ENCODE measurements around the gene TMEM156.

Gene TMEM156

DNA sequence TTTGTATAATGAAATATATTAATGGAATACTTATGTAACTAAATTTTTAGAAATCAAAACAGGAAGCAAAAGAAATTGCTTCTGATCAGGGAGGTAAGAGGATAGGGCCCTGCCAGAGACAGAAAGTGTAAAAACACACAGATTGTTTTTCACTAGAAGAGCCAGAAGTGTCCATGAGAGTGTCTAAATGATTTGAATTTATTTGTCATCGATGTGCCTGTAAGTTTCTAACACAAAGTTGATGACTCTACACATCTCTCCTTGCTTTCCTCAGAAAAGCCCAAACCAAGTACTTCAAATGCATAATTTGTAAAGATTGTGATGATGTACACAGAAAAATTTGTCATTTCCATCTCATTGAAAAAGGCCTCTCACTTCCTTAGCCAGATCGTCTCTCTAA lies 80.6 kb downstream of the TMEM156 start:
- Histone ChIP-seq H3K79me2 (ENCODE audit: low read length) (no peaks in the 10 kb centered on the region), H3K36me3 (replicated peaks; ENCODE audit: low read depth, low read length) (no peaks in the 10 kb centered on the region), H3K9me3 (ENCODE audit: insufficient read depth, low read length) (no peaks in the 10 kb centered on the region), H4K20me1 (ENCODE audit: insufficient read depth, low read length) (no peaks in the 10 kb centered on the region), H2AFZ (ENCODE audit: low read depth, low read length) (peak overlapping the region; percentile 41; the same call in 1 of the 2 replicates), H3K27me3 (ENCODE audit: low read depth, low read length) (no peaks in the 10 kb centered on the region), H3K4me3 (ENCODE audit: low read length) (no peak overlapping the region), H3K9ac (ENCODE audit: low read length) (no peak overlapping the region), H3K4me1 (ENCODE audit: low read length) (peaks cover 9% of the 10 kb centered on the region), H3K27ac (ENCODE audit: low read length) (no peak overlapping the region), H3K4me2 (ENCODE audit: low read length) (0 out of 2 replicates have a peak overlapping the region, but pooled peaks have one; percentile 2)
- TF ChIP-seq, protein P1, sequence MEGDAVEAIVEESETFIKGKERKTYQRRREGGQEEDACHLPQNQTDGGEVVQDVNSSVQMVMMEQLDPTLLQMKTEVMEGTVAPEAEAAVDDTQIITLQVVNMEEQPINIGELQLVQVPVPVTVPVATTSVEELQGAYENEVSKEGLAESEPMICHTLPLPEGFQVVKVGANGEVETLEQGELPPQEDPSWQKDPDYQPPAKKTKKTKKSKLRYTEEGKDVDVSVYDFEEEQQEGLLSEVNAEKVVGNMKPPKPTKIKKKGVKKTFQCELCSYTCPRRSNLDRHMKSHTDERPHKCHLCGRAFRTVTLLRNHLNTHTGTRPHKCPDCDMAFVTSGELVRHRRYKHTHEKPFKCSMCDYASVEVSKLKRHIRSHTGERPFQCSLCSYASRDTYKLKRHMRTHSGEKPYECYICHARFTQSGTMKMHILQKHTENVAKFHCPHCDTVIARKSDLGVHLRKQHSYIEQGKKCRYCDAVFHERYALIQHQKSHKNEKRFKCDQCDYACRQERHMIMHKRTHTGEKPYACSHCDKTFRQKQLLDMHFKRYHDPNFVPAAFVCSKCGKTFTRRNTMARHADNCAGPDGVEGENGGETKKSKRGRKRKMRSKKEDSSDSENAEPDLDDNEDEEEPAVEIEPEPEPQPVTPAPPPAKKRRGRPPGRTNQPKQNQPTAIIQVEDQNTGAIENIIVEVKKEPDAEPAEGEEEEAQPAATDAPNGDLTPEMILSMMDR (IDR thresholded peaks at IDR 0.05; ENCODE audit: low read depth, low read length): no peak
- TF ChIP-seq EZH2phosphoT487 (IDR thresholded peaks at IDR 0.05; ENCODE audit: low read depth): no peak

DNA sequence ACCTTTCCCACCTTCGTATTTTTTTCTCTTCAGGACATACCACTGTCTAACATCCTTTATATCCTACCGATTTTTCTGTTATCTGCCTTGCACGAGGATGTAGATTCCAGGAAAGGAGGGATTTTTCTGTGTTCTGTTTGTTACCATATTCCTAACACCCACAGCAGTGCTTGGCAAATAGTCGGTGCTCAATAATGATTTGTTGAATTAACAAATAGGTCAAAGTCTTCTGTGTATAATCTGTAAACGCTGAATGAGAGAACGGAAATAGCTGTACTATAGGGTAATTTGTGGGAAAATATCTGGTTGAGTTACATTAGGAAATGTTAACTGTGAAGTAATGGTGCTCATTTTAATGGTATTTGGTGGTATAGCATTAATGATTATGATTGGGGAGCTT lies 81.5 kb downstream of the TMEM156 start:
- no peak for TF ChIP-seq EZH2phosphoT487 (IDR thresholded peaks at IDR 0.05; ENCODE audit: low read depth)
- TF ChIP-seq, protein P1 (IDR thresholded peaks at IDR 0.05; ENCODE audit: low read depth, low read length): no peak
- Histone ChIP-seq H3K27ac (ENCODE audit: low read length) (no peak overlapping the region), H3K9me3 (ENCODE audit: insufficient read depth, low read length) (no peaks in the 10 kb centered on the region), H3K4me2 (ENCODE audit: low read length) (no peak overlapping the region), H3K4me3 (ENCODE audit: low read length) (no peak overlapping the region), H4K20me1 (ENCODE audit: insufficient read depth, low read length) (no peaks in the 10 kb centered on the region), H3K9ac (ENCODE audit: low read length) (no peak overlapping the region), H3K36me3 (replicated peaks; ENCODE audit: low read depth, low read length) (no peaks in the 10 kb centered on the region), H3K79me2 (ENCODE audit: low read length) (no peaks in the 10 kb centered on the region), H3K27me3 (ENCODE audit: low read depth, low read length) (no peaks in the 10 kb centered on the region), H3K4me1 (ENCODE audit: low read length) (peaks cover 9% of the 10 kb centered on the region), H2AFZ (ENCODE audit: low read depth, low read length) (no peak overlapping the region)

DNA sequence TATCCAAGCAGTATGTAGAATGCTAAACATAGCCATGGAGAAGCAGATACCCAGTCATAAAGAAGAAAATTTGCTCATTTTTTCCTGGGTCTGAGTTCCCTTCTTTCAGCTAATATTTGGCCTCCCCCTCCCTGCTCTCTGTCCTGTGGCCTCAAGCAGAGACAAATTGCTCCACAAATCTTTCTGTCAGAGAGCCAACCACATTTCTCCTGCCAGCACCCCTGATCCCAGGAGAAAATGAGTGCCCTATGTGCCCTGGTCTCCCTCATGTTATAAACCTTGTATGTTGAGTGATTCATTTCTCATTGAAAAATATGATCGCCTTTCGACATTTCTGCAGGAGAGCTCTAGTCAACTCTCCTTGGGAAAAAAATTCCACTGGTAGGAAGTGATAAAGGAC lies 82.0 kb downstream of the TMEM156 start:
- Histone ChIP-seq H3K9me3 (ENCODE audit: insufficient read depth, low read length) (no peaks in the 10 kb centered on the region), H3K4me2 (ENCODE audit: low read length) (no peak overlapping the region), H3K4me1 (ENCODE audit: low read length) (peaks cover 9% of the 10 kb centered on the region), H3K4me3 (ENCODE audit: low read length) (no peak overlapping the region), H4K20me1 (ENCODE audit: insufficient read depth, low read length) (no peaks in the 10 kb centered on the region), H3K36me3 (replicated peaks; ENCODE audit: low read depth, low read length) (no peaks in the 10 kb centered on the region), H2AFZ (ENCODE audit: low read depth, low read length) (no peak overlapping the region), H3K27ac (ENCODE audit: low read length) (no peak overlapping the region), H3K79me2 (ENCODE audit: low read length) (no peaks in the 10 kb centered on the region), H3K27me3 (ENCODE audit: low read depth, low read length) (no peaks in the 10 kb centered on the region), H3K9ac (ENCODE audit: low read length) (no peak overlapping the region)
- TF ChIP-seq, protein P1 (IDR thresholded peaks at IDR 0.05; ENCODE audit: low read depth, low read length): no peak
- no peak for TF ChIP-seq EZH2phosphoT487 (IDR thresholded peaks at IDR 0.05; ENCODE audit: low read depth)

DNA sequence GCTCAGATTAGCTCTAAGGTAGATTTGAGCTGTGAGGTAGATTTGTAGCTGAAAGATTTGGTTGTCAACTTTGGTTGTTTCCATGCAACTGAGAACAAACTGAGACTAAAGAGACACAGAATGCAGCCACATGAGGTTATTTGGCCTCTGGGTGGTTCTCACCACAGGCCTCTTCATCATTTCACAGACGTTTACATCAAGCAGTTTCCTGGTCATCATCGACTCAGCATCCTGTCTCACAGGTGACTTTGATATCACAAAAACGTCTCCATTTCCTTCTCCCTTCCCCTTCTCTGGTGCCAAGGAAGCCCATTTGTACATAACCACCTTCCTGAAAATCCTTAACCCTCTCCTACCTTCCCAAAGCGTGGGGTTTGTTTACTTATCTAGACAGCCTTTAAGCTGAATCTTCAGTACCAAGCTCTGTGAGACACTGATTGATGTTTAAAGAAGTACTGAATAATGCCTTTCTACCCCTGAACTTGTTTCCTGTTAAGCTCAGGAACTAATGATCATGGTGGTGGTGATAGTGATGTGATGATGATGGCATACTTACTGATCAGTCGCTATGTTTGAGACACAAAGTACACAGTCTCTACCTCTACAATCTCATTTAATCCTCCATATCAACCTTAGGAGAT lies 82.7 kb downstream of the TMEM156 start:
- no peak overlapping the region for H3K9ac ChIP-seq (ENCODE audit: low read length)
- no peaks in the 10 kb centered on the region for H3K36me3 ChIP-seq (replicated peaks; ENCODE audit: low read depth, low read length)
- H3K79me2 ChIP-seq (ENCODE audit: low read length): no peaks in the 10 kb centered on the region
- H3K9me3 ChIP-seq (ENCODE audit: insufficient read depth, low read length): no peaks in the 10 kb centered on the region
- no peak overlapping the region for H3K27ac ChIP-seq (ENCODE audit: low read length)
- H3K27me3 ChIP-seq (ENCODE audit: low read depth, low read length): no peaks in the 10 kb centered on the region
- H3K4me2 ChIP-seq (ENCODE audit: low read length): no peak overlapping the region
- H2AFZ ChIP-seq (ENCODE audit: low read depth, low read length): no peak overlapping the region
- no peak for TF ChIP-seq EZH2phosphoT487 (IDR thresholded peaks at IDR 0.05; ENCODE audit: low read depth)
- TF ChIP-seq, protein P1 (IDR thresholded peaks at IDR 0.05; ENCODE audit: low read depth, low read length): no peak
- no peaks in the 10 kb centered on the region for H4K20me1 ChIP-seq (ENCODE audit: insufficient read depth, low read length)
- H3K4me1 ChIP-seq (ENCODE audit: low read length): peaks cover 9% of the 10 kb centered on the region
- H3K4me3 ChIP-seq (ENCODE audit: low read length): no peak overlapping the region
